ENCODE results near the gene PHKB.

DNA sequence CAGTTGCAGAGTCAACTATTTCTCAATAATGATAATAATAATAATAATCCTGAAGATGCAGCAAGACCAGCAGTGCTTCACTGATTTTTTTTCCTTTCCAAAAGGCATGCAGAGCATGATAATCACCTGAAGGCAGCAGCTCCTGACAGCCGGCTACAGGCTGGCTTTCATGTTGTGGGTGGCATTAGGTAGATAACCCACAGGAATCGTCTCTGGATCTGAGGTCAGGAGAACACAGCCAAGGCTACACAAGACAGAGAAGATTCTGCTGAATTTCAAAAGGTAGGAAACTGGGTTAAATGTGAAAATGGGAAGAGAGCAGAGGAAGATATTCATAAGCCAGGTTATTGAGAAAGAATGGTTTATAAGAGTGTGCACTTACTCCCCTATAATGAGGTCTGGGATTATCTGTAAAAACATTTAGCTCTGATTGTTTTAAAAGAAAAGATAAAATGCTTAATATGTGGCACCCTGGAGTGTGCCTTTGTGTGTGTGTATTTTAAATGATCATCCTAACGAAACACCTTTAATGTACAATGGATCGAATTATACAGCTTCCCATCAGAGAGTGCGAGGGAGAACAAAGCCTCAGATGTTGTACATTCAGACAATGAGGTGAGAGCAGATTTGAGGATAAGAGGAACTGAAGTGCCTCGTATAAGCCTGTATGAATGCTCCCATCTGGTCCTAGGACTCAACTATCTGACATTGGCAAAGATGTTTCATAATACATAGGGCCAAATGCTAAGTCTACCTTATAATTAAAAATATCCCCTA lies 273.1 kb downstream of the PHKB start:
- TF ChIP-seq, protein P1, sequence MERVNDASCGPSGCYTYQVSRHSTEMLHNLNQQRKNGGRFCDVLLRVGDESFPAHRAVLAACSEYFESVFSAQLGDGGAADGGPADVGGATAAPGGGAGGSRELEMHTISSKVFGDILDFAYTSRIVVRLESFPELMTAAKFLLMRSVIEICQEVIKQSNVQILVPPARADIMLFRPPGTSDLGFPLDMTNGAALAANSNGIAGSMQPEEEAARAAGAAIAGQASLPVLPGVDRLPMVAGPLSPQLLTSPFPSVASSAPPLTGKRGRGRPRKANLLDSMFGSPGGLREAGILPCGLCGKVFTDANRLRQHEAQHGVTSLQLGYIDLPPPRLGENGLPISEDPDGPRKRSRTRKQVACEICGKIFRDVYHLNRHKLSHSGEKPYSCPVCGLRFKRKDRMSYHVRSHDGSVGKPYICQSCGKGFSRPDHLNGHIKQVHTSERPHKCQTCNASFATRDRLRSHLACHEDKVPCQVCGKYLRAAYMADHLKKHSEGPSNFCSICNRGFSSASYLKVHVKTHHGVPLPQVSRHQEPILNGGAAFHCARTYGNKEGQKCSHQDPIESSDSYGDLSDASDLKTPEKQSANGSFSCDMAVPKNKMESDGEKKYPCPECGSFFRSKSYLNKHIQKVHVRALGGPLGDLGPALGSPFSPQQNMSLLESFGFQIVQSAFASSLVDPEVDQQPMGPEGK (CRISPR knock-in tag; IDR thresholded peaks at IDR 0.05; ENCODE audit: borderline replicate concordance): no peak
- TF ChIP-seq ZFP30 (CRISPR knock-in tag; IDR thresholded peaks at IDR 0.05): no peak
- TF ChIP-seq ZFP3 (CRISPR knock-in tag; IDR thresholded peaks at IDR 0.05): no peak
- TF ChIP-seq TOX (CRISPR knock-in tag; IDR thresholded peaks at IDR 0.05; ENCODE audit: borderline replicate concordance): no peak
- no peak for TF ChIP-seq GLIS3 (CRISPR knock-in tag; IDR thresholded peaks at IDR 0.05)
- TF ChIP-seq BACH2 (CRISPR knock-in tag; IDR thresholded peaks at IDR 0.05; ENCODE audit: borderline replicate concordance): no peak
- TF ChIP-seq, protein P2, sequence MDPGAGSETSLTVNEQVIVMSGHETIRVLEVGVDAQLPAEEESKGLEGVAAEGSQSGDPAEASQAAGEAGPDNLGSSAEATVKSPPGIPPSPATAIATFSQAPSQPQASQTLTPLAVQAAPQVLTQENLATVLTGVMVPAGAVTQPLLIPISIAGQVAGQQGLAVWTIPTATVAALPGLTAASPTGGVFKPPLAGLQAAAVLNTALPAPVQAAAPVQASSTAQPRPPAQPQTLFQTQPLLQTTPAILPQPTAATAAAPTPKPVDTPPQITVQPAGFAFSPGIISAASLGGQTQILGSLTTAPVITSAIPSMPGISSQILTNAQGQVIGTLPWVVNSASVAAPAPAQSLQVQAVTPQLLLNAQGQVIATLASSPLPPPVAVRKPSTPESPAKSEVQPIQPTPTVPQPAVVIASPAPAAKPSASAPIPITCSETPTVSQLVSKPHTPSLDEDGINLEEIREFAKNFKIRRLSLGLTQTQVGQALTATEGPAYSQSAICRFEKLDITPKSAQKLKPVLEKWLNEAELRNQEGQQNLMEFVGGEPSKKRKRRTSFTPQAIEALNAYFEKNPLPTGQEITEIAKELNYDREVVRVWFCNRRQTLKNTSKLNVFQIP (CRISPR knock-in tag; IDR thresholded peaks at IDR 0.05; ENCODE audit: borderline replicate concordance, low read depth): no peak
- TF ChIP-seq, protein P3, sequence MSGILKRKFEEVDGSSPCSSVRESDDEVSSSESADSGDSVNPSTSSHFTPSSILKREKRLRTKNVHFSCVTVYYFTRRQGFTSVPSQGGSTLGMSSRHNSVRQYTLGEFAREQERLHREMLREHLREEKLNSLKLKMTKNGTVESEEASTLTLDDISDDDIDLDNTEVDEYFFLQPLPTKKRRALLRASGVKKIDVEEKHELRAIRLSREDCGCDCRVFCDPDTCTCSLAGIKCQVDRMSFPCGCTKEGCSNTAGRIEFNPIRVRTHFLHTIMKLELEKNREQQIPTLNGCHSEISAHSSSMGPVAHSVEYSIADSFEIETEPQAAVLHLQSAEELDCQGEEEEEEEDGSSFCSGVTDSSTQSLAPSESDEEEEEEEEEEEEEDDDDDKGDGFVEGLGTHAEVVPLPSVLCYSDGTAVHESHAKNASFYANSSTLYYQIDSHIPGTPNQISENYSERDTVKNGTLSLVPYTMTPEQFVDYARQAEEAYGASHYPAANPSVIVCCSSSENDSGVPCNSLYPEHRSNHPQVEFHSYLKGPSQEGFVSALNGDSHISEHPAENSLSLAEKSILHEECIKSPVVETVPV (CRISPR knock-in tag; IDR thresholded peaks at IDR 0.05): no peak

Data from SK-N-SH treated with all-trans-retinoic acid at 6 μM for 48 hours (cell line).